ENCODE data around the gene RELL2. TPM values are rescaled to one million over a fixed set of nuclear protein-coding genes. Genes with fewer than 3 reads are reported as not detected.

The RELL2 gene
- total RNA-seq, 1 experiment from 2014 or later = 8.7 TPM

DNA sequence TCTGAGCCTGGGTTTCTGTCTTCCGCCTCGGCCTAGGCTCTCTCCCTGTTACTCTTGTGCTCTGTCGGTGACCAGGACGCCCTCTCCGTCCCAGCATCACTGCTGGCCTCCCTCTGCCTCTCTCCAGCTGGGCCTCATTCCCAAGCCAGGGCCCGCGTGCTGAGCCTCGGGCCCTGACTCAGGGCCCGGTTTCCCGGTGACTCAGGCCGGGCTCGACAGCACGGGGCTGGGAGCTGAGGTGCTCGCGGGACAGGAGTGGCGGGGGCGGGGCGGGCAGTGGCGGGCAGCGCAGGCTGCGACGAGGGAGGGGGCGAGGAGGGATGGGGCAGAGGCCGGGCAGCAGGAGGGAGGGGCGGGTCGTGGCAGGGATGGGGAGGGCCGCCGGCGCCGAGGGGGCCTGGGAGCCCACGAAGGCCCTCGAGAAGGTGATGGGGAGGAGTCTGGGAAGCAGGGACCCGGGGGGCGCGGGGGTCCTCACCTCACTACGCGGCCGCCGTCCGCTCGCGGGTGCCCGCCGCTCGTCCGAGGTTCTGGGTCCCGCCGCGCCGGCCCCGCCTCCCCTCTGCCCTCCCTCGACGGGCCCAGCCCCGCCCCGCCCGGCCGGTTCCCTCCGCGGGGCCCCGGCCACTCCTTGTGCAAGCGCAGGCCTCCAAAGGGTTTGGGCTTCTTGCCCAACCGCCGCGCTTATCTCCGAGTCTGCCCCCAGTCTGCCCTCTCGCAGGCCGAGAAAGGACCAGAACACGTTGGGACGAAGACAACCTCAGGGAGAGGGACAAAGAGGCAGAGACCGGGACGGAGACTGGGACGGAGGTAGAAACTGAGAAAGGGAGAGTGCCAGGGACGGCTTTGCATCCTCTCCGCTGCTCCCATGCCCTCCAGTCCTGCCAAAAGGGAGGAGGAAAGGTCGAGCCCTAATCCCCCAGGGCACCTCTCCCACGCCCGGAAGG is 45.2 kb downstream of the RELL2 start, which contains the start of gene ARAP3 (continued):
- TF ChIP-seq, protein P1, sequence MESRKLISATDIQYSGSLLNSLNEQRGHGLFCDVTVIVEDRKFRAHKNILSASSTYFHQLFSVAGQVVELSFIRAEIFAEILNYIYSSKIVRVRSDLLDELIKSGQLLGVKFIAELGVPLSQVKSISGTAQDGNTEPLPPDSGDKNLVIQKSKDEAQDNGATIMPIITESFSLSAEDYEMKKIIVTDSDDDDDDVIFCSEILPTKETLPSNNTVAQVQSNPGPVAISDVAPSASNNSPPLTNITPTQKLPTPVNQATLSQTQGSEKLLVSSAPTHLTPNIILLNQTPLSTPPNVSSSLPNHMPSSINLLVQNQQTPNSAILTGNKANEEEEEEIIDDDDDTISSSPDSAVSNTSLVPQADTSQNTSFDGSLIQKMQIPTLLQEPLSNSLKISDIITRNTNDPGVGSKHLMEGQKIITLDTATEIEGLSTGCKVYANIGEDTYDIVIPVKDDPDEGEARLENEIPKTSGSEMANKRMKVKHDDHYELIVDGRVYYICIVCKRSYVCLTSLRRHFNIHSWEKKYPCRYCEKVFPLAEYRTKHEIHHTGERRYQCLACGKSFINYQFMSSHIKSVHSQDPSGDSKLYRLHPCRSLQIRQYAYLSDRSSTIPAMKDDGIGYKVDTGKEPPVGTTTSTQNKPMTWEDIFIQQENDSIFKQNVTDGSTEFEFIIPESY (IDR thresholded peaks at IDR 0.05; ENCODE audit: extremely low read depth, insufficient replicate concordance, low read length) = no peak
- no peak for TF ChIP-seq EZH2 (IDR thresholded peaks at IDR 0.05)
- no peak for TF ChIP-seq POLR2A (IDR thresholded peaks at IDR 0.05; ENCODE audit: borderline replicate concordance, extremely low read depth, insufficient read depth, insufficient read length)
- TF ChIP-seq, protein P2, sequence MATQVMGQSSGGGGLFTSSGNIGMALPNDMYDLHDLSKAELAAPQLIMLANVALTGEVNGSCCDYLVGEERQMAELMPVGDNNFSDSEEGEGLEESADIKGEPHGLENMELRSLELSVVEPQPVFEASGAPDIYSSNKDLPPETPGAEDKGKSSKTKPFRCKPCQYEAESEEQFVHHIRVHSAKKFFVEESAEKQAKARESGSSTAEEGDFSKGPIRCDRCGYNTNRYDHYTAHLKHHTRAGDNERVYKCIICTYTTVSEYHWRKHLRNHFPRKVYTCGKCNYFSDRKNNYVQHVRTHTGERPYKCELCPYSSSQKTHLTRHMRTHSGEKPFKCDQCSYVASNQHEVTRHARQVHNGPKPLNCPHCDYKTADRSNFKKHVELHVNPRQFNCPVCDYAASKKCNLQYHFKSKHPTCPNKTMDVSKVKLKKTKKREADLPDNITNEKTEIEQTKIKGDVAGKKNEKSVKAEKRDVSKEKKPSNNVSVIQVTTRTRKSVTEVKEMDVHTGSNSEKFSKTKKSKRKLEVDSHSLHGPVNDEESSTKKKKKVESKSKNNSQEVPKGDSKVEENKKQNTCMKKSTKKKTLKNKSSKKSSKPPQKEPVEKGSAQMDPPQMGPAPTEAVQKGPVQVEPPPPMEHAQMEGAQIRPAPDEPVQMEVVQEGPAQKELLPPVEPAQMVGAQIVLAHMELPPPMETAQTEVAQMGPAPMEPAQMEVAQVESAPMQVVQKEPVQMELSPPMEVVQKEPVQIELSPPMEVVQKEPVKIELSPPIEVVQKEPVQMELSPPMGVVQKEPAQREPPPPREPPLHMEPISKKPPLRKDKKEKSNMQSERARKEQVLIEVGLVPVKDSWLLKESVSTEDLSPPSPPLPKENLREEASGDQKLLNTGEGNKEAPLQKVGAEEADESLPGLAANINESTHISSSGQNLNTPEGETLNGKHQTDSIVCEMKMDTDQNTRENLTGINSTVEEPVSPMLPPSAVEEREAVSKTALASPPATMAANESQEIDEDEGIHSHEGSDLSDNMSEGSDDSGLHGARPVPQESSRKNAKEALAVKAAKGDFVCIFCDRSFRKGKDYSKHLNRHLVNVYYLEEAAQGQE (IDR thresholded peaks at IDR 0.05; ENCODE audit: low read depth) = no peak
- TF ChIP-seq JUND (IDR thresholded peaks at IDR 0.05) = no peak

Data from HCT116 (cell line).